GM19468 (cell line): ENCODE data around the gene AATK.

Experiments used
- ATAC-seq: cut with Tn5 transposase; IDR thresholded peaks from one replicate; pipeline ENCODE4 v1.9.1; 2021; ENCODE audit warnings: mild to moderate bottlenecking, moderate library complexity, moderate number of reproducible peaks; ENCODE audit not compliant: unreplicated experiment; ENCODE audit errors: extremely low read depth

AATK gene, protein sequence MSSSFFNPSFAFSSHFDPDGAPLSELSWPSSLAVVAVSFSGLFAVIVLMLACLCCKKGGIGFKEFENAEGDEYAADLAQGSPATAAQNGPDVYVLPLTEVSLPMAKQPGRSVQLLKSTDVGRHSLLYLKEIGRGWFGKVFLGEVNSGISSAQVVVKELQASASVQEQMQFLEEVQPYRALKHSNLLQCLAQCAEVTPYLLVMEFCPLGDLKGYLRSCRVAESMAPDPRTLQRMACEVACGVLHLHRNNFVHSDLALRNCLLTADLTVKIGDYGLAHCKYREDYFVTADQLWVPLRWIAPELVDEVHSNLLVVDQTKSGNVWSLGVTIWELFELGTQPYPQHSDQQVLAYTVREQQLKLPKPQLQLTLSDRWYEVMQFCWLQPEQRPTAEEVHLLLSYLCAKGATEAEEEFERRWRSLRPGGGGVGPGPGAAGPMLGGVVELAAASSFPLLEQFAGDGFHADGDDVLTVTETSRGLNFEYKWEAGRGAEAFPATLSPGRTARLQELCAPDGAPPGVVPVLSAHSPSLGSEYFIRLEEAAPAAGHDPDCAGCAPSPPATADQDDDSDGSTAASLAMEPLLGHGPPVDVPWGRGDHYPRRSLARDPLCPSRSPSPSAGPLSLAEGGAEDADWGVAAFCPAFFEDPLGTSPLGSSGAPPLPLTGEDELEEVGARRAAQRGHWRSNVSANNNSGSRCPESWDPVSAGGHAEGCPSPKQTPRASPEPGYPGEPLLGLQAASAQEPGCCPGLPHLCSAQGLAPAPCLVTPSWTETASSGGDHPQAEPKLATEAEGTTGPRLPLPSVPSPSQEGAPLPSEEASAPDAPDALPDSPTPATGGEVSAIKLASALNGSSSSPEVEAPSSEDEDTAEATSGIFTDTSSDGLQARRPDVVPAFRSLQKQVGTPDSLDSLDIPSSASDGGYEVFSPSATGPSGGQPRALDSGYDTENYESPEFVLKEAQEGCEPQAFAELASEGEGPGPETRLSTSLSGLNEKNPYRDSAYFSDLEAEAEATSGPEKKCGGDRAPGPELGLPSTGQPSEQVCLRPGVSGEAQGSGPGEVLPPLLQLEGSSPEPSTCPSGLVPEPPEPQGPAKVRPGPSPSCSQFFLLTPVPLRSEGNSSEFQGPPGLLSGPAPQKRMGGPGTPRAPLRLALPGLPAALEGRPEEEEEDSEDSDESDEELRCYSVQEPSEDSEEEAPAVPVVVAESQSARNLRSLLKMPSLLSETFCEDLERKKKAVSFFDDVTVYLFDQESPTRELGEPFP (N-terminal part only)

DNA sequence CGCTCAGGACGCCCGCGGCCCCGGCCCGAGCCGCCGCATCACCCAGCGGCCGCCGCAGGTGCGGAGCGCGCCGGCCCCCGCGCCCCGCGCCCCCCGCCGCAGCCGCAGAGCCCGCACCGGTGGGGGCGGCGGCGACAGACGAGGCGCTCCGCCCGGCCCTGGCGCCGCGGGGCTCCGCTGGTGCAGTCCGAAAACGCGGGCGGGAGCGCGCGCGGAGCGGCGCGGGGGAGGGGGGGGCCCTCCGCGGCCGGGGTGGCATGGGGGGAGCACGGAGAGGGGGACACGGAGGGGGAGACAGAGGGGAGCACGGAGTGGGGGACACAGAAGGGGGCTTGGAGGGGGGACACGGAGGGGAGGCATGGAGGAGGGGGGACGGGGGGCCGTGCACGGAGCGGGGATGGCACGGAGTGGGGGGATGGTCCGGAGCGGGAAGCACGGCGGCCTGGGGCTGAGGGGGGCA, at the start of gene AATK:
Gene AATK, minus strand, starts transcription at position 189 of the 460 bp plus-strand sequence. CDS start 229 bp downstream, outside the sequence.
- ATAC-seq: no peak

DNA sequence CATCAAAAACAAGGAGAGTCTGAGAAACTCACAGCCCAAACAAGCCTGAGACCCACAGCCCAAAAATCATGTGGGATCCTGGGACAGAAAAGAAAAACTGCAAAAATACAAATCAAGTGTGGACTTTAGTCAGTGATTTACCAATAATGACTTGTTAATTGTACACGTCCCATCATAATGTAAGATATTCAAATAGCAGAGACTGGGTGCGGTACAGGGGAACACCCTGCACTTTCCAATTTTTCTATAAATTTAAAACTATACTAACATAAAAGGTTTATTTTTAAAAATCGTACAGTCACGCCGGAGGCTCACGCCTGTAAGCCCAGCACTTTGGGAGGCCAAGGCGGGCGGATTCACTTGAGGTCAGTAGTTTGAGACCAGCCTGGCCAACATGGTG, 48.0 kb upstream of the AATK start:
- no peak for ATAC-seq

DNA sequence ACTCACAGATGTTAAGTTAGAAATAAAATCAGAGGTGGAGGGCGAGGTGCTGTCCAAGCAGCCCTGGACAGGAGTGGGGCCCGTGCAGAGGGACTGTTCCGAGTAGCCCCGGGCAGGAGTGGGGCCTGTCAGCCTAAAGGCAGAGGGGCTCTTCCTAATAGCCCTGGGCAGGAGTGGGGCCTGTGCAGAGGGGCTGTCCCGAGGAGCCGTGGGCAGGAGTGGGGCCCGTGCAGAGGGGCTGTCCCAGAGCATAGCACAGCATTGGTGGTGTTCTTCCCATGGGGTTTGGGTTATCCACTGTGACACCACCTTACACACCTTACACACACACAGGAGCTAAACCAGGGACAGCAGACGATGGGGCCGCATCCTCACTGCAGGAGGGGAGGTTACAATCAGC, 46.3 kb upstream of the AATK start:
- ATAC-seq: no peak

DNA sequence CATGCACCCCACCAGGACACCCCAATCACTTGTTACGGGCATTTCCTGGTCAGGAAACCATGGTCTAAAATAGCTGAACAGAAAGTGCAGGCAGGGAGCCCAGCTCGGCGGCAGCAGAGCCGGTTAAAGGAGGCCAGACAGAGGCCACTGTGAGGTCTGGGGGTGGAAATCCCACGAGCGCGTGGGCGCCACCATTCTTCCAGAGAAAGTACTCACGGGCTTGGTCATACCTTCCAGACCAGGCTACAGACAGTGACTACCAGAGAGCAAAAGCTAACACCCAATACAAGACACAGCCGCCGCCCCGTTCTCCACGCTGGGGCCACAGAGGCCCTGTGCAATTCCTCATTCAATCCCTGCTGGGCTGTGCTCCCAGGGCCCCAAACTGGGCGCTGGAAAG, 44.8 kb upstream of the AATK start:
- no peak for ATAC-seq

DNA sequence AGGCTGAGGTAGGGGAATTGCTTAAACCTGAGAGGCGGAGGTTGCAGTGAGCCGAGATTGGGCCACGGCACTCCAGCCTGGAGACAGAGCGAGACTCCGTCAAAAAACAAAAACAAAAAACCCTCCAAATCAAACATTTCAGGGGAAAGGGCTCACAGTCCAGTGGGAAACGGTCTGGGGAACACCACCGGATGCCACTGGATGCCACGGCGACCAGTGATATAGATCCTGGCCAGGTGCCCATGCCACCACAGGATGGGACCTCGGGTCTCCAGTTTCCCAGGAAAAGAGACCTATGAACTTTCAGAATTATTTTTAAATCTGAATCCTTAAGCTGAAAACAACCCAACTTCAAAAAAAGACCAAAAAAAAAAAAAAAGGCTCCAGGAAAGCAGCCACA, 44.4 kb upstream of the AATK start:
- ATAC-seq: no peak

DNA sequence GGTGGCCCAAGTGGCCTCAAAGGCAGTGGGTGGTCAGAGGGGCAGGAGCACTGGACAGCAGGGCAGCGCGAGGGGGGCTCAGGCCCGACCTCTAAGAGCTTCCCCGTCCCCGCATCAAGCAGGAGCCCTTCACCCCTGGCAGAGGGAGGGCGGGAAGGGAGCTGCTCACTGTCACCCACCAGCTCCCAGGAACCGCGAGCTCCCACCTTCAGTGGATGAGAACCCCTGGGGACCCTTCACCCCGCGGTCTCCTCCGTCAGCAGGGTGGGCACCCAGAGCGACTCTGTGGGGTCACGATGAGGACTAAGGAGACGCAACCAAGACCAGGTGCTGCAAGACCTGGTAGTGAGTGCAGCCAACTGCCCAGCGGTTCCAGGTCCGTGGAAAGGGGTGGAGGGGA, 43.1 kb upstream of the AATK start:
- no peak for ATAC-seq

DNA sequence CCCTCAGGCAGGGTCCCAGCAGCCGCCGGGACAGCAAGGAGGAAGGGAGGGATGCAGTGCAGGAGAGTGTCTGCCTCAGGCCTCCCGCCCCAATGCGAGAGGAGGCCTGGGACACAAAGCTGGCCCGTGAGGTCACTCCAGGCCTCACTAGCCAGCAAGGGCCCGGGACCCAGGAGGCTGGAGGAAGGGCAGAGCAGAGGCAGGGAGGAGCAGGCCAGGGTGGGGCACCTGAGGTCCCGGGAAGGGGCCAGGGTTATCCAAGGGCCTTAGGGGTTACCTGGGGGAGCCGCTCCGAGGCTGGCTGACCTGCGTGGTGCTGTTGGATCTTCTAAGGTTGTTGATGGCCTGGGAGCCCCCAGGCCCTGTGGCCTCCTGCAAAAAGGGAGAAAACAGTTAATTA, 42.6 kb upstream of the AATK start:
- no peak for ATAC-seq

DNA sequence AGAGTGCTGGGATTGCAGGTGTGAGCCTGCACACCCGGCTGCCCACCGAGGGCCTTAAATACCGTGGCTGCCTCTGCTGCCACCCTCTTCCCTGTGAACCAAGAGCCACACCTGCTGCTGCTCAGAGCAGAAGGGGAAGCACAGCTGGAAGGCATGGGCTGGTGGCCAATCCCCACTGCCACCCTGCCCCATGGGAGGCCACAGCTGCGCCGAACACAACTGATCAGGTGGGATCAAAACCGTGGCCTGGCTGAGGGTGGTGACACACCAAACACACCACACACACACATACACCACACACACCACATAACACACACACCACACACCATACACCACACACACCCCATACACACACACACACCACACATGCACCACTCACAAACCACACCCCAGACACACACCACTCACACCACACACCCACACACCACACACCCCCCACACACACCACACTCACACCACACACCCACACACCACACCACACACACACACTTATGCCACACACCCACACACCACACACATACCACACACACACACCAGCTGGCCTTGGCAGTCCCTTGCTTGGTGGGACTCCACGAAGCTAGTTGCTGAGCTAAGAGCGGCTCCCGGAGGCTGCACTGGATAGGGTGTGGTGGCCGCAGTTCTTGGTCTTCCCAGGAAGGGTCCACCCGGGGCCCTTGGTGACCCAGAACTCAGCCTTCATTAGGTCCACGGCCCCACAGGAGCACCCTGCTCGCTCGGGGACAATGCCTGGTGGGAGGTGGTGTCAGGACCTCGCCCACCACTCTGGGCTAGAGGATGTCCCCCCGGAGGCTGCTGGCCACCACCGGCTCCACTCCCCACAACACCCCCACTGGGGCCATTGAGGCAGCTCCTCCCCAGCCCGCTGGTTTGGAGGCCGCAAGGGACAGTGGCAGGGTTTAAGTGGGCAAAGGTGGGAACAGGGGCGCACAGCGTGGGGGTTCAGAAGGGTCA, 41.9 kb upstream of the AATK start:
- ATAC-seq: no peak

DNA sequence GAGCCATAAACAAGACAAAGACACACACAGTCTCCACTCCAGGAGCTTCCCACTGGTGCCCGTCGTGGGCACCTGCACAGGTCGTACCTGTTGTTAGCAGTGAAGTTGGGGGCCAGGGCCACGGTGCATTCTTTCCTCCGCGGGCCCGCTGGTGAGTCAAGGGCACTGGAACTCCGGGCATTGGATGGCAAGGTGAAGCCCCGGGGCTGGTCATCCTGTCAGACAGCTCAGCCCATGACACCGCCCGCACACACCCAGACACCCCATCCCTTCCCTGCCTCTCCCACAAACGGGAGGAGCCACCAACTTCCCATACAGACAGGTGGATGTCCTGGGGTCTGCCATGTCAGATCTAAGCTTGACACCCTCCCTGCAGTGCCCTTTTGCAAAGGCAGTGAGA, 40.6 kb upstream of the AATK start:
- ATAC-seq: no peak

DNA sequence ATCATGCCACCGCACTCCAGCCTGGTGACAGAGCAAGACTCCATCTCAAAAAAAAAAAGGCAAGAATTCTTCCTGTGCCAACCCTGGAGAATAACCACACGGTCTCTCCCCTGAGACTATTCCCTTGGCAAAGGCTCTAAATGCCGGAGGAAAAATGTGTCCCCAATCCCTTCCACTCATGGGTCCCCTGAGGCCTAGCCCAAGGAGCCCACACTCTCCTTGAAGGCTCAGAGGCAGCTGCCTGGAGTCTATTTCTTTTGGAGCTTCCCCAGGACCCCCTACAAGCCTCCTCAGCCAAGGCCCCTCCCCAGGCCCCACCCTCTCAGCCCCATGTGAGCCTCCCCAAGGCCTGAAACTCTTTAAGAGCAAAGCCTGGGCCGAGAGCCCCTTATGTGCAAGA, 40.1 kb upstream of the AATK start:
- ATAC-seq: no peak

DNA sequence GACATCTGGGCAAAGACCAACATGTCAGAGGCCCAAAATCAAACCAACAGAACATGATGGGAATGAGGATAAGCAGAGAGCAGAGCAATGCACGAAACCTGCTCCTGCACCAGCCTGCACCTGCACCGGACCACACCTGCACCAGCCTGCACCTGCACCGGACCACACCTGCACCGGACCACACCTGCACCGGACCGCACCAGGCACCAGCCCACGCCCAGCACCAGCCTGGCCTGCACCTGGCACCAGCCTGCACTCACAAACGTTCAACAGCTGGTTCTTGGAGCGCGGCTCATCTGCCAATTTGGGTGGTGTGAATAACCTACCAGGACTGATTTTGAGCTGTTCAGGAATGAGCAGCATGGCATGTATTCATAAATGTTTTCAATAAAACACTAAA, 38.6 kb upstream of the AATK start:
- ATAC-seq: no peak

DNA sequence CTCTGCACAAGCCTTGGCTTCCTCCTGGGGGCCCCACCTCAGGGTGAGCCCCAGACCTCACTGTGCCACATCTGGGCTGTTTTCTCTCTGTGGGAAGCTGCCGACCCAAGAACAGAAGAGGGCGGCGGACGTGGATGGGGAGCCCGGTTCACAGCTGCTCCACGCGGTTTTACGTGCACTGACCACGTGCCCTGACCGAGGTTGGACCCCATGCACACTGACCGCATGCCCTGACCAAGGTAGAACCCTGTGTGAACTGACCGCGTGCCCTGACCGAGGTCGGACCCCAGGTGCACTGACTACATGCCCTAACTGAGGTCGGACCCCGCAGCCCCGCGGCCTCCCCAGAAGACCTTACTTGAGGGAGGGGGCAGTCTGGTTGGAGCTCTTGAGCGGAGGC, 37.1 kb upstream of the AATK start:
- no peak for ATAC-seq

DNA sequence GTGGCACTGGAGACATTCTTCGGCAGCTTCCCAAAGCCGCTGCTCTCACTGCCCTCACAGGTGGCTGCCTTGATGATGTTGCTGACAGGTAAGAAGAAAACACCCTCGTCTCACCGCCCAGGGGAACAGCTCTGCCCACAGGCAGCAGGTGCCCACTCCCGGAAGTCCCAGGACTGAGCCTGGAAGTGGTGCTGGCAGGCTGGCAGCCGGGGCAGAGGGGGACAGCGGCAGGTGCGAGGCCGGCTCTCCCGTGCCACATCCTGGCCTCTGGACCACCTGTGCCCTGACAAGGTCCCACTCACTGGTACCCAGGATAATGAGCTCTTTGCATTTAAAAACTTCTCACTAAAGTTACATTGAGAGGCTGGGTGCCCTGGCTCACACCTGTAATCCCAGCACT, 36.3 kb upstream of the AATK start:
- no peak for ATAC-seq

DNA sequence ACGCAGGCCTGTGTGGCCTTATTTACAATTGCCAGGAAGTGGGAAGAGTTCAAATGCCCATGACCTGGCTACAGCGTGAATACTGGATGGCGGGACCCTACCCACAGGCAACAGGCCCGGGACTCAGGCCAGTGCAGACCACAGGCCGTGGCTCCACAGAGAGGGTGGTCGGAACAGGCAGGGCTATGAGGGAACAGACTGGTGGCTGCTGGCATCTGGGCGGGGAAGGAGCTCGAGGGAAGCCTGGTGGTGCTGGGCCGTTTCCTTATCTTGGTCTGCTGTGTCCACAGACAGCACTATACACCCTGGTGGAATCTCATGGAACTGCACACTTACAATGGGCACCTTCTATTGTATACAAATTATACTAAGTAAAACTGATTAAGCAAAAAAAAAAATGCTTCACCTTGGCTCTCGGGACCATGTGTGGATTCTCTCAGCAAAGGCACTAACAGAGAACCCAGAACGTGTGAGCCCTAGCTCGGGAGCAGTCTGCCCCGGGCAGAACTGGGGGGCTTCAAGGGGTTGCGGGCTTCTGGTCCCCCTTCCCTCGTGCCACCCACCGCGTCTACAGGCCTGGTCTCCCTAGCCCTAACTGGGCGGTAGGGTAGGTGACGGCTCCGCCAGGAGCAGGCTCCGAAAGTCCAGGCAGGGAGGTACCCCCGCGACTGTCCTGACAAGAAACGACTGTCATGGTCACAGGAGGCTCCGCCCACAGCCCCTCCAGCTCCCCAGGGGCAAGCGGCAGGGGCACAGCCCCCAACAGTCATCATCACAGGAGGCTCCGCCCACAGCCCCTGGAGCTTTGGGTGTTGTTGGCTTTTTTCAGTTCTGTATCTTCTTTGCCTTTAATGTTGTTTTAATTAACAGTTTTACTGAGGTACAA, 34.9 kb upstream of the AATK start:
- ATAC-seq: no peak

DNA sequence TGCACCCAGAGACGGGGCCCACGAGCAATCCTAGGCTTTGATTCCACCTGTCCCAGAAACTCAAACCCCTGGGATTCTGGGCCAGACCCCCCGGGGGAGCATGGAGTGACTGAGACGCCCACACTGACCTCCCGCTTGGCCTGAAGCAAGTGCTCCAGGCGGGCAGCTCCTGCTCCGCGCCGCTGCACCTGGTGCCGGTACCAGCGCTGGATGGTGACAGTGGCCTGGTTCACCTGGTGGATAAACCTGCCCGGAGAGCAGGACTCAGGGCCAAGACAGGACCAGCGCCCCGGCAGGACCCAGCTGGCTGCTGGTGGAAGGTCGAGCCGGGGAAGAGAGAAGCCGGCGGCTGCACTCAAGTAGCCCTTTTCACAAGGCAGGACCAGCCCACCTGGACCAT, 34.2 kb upstream of the AATK start:
- no peak for ATAC-seq

DNA sequence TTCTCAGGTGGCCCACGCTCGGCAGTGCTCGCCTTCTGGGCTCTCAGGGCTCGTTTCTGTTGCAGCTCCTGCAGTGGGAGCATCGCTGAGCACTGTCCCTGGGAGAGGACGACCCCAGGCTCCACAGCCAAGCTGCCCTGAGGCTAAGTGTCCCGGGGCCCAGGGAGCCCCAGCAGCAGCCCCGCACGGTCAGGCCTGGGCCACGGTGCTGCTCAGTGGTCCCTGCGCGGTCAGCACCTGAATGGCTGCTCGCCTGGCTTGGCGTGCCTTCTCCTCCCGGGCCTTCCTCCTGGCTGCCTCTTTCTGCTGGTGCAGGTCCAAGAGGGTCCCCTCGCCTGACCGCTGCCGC, 33.4 kb upstream of the AATK start:
- ATAC-seq: no peak

DNA sequence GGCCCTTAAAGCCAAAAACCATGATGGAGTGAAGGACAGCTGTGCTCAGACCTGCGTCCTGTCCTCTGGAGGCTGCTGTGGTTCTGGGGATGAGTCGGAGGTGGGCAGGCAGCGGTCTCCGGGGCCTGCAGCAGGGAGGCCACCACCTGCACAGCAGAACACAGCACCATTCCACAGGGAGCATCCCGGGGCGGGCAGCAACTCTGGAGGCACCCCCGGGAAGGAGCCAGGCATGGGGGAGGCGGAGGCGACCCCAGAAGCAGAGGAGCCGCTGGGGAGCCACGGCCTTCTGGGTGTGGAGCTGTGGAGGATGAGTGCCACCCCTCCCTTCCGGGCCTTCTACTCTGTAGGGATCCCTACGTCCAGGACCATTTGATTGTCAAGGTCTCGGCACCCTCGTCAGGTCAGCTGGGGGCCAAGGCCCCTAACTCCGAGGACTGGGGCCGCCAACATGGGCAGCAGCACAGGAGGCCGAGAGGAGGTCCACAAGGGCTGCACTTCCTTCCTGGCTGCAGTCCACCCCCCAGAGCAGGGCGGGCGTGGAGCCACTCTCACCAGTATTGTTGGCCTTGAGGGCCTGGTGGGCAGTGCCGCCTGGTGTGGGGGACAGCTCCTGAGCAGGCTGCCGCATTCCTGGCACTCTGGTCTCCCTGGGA, 32.9 kb upstream of the AATK start:
- no peak for ATAC-seq

DNA sequence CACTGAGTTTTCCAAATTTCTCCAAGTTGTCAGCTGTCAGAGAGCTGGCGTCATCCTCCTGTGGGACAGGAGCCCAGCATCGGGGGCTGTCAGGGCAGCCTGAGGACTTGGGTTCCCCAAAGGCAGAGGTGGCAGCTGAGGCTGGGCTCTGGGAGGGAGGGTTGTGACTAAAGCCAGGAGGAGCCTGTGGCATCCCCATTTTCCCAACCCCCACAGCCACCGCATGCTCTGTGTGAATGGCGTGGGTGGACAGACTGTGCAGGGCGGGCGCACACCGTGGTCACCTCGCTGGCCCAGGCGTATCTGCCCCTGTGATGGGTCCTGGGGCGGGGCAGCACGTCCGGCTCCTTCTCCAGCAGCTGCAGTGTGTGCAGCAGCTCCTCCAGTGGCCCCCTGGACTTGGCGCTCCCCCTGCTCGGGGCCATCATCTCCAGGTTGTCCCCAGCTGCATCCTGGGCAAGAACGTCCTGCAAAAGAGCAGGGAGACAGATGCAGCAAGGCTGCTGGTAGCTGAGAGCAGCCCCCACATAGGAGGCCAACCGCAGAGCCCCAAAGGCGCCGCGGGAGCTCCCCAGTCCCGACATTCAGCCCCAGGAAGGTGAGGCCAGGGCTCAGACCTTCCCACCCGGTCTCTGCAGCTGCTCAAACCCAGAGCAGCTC, 31.9 kb upstream of the AATK start:
- ATAC-seq: no peak
